Nephron progenitor cell (in vitro differentiated cells): ENCODE results near the gene DIS3L2.

Experiments used
- DNase-seq: peaks from one replicate; pipeline ENCODE4 v3.0.0; 2021
- H3K27ac Mint-ChIP-seq: 2 replicates; pipeline ENCODE4 v1.8.0; 2021; ENCODE audit warnings: mild to moderate bottlenecking, moderate library complexity, mixed read lengths
- H3K27me3 Mint-ChIP-seq: 2 replicates; pipeline ENCODE4 v1.8.0; 2021; ENCODE audit warnings: mild to moderate bottlenecking, low read depth, mixed read lengths; ENCODE audit not compliant: poor library complexity
- H3K36me3 Mint-ChIP-seq: 2 replicates; pipeline ENCODE4 v1.8.0; 2021; ENCODE audit warnings: low read depth, mixed read lengths
- H3K4me1 Mint-ChIP-seq: 2 replicates; pipeline ENCODE4 v1.8.0; 2021; ENCODE audit warnings: mixed read lengths
- H3K4me3 Mint-ChIP-seq: 2 replicates; pipeline ENCODE4 v1.8.0; 2021; ENCODE audit warnings: mild to moderate bottlenecking, moderate library complexity, mixed read lengths
- H3K9me3 Mint-ChIP-seq: 2 replicates; pipeline ENCODE4 v1.8.0; 2021; ENCODE audit warnings: mild to moderate bottlenecking, moderate library complexity, mixed read lengths
- TF ChIP-seq, protein P1 (sequence below): fragments of 200-600 bp; sonication (generic); IDR thresholded peaks from 2 replicates; pipeline ENCODE4 v1.5.0; 2021; ENCODE audit warnings: antibody characterized with exemption

DIS3L2 gene

DNA sequence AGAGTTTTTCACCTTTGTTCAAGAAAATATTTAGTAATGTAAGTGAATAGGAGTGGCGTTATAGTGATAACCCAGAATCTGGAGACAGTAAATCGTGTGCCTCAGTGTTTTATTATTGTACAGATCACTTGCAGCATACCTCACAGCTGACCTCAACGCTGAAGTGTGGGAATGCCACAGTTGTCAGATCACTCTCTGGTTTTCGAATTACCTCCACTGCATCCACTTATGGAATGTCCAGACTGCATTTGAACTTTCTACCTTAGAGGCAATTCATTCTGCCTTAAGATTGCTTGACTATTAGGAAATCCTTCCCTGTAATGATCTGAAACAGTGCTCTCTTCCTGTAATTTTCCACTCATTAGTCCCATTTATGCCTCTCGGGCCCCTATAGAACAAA is 252.5 kb downstream of the DIS3L2 start:
- Mint-ChIP-seq H3K4me3 (no peak overlapping the region), H3K9me3 (no peaks in the 10 kb centered on the region), H3K27ac (no peak overlapping the region), H3K4me1 (peaks cover 16% of the 10 kb centered on the region), H3K27me3 (no peaks in the 10 kb centered on the region), H3K36me3 (peaks cover 22% of the 10 kb centered on the region)
- no peak for DNase-seq
- TF ChIP-seq, protein P1, sequence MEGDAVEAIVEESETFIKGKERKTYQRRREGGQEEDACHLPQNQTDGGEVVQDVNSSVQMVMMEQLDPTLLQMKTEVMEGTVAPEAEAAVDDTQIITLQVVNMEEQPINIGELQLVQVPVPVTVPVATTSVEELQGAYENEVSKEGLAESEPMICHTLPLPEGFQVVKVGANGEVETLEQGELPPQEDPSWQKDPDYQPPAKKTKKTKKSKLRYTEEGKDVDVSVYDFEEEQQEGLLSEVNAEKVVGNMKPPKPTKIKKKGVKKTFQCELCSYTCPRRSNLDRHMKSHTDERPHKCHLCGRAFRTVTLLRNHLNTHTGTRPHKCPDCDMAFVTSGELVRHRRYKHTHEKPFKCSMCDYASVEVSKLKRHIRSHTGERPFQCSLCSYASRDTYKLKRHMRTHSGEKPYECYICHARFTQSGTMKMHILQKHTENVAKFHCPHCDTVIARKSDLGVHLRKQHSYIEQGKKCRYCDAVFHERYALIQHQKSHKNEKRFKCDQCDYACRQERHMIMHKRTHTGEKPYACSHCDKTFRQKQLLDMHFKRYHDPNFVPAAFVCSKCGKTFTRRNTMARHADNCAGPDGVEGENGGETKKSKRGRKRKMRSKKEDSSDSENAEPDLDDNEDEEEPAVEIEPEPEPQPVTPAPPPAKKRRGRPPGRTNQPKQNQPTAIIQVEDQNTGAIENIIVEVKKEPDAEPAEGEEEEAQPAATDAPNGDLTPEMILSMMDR: no peak

DNA sequence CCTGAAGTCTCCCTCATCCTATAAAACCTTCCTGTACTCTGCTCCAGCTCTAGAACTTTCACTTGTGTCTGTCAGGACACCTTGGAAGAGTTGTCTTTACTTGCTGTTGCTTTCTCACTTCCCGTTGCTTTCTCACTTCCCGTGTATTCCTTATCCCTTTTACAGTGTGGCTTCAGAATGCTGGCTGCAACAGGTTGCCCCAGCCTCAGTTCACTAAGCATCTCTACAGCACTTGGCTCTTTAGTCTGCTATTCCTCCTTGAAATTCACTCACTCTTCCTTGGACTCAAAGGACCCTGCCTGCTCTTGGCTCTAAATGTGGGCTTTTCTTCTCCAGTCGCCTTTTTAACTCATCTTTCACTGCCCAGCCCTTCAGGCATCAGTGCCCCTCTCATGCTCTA is 254.5 kb downstream of the DIS3L2 start:
- no peak for DNase-seq
- H3K4me3 Mint-ChIP-seq: no peak overlapping the region
- peaks cover 4% of the 10 kb centered on the region for H3K36me3 Mint-ChIP-seq
- H3K4me1 Mint-ChIP-seq: peaks cover 17% of the 10 kb centered on the region
- peak overlapping the region; percentile 13 for H3K27ac Mint-ChIP-seq
- H3K27me3 Mint-ChIP-seq: no peaks in the 10 kb centered on the region
- no peaks in the 10 kb centered on the region for H3K9me3 Mint-ChIP-seq
- TF ChIP-seq, protein P1: no peak

DNA sequence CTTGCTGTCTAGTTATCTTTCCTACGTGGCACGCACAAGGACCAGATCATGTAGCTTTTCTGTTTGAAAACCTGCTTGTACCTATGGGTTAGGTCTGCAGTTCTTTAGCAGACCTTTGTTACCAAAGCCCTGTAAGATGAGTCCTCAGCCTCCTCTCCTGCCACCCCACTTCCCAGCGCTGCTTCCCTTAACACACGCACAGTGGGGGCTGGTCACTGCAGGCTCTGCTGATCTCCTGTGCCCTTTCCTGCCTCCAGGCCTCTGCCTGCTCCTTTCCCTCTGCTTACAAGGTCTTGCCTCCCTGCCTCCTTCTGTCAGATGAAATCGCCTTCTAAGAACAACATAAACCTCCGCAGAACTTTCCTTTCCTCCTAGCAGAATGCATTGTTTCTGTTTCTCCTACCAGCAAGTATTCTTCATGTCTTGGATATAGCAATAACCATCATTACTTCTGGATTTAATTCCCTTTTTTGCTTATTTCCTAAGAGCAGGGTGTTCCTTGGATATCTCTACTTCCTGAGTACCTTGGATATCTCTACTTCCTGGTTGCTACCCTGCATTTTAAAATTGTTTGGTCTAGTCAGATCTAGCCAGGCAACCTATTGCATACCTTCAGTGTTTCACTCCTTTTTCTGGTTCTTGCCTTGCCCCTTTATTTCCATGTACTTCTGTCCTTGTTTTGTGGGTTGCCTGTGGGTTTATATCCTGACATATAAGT is 257.4 kb downstream of the DIS3L2 start:
- H3K4me1 Mint-ChIP-seq: peaks cover 17% of the 10 kb centered on the region
- no peak overlapping the region for H3K4me3 Mint-ChIP-seq
- no peaks in the 10 kb centered on the region for H3K27me3 Mint-ChIP-seq
- H3K36me3 Mint-ChIP-seq: peaks cover 4% of the 10 kb centered on the region
- H3K27ac Mint-ChIP-seq: peak overlapping the region; percentile 73
- TF ChIP-seq, protein P1: no peak
- no peak for DNase-seq
- H3K9me3 Mint-ChIP-seq: no peaks in the 10 kb centered on the region

DNA sequence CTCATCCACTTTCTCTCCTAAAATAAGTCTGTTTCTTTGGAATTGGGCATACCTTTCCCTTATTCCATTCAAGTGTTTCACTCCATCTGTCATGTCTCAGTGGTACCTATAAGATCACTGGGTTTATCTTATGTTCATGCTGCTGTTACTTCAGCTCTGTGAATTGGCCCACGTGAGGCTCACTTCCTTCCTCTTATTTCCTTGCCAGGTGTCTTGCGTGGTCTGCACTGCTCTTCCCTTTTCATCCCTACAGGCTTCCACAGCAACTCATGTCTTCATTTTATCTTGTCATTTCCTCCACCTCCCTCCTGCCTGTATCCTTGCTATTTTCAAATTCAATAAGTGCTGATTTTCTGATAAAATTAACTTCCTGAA is 258.0 kb downstream of the DIS3L2 start:
- H3K4me1 Mint-ChIP-seq: peaks cover 17% of the 10 kb centered on the region
- no peak overlapping the region for H3K27ac Mint-ChIP-seq
- TF ChIP-seq, protein P1: no peak
- DNase-seq: no peak
- H3K27me3 Mint-ChIP-seq: no peaks in the 10 kb centered on the region
- no peak overlapping the region for H3K4me3 Mint-ChIP-seq
- H3K9me3 Mint-ChIP-seq: no peaks in the 10 kb centered on the region
- peaks cover 4% of the 10 kb centered on the region for H3K36me3 Mint-ChIP-seq

DNA sequence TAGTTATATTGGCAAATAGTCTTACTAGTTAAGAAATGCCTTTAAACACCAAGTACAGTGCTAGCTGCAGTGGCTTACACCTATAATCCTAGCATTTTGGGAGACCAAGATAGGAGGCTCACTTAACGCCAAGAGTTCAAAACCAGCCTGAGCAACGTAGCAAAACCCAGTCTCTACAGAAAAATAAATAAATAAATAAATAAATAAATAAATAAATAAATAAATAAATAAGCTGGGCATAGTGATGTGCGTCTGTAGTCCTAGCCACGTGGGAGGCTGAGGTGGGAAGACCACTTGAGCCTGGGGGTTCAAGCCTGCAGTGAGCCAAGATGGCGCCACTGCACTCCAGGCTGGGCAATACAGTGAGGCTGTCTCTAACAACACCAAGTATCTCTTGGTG is 258.4 kb downstream of the DIS3L2 start:
- no peak overlapping the region for H3K27ac Mint-ChIP-seq
- peaks cover 17% of the 10 kb centered on the region for H3K4me1 Mint-ChIP-seq
- TF ChIP-seq, protein P1: no peak
- H3K36me3 Mint-ChIP-seq: peaks cover 4% of the 10 kb centered on the region
- H3K27me3 Mint-ChIP-seq: no peaks in the 10 kb centered on the region
- DNase-seq: no peak
- H3K9me3 Mint-ChIP-seq: no peaks in the 10 kb centered on the region
- no peak overlapping the region for H3K4me3 Mint-ChIP-seq

DNA sequence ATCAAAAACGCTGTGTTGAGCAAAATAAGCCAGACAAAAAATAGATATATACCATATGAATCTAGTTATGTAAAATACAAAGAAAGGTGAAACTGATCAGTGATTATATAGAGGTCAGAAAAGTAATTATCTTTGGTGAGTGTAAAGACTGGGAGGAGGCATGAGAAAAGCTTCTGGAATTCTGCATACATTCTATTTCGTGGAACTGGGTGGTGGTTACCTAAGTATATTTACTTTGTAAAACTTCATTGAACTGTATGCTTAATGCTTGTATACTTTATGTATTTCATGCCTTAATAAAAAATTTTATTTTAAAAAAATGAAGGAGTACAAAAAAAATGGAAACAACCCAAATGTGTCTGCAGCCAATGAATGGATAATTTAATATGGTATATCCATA is 263.9 kb downstream of the DIS3L2 start:
- no peaks in the 10 kb centered on the region for H3K4me1 Mint-ChIP-seq
- TF ChIP-seq, protein P1: no peak

More for the DNA sequence above, 263.9 kb downstream of the DIS3L2 start:
- no peaks in the 10 kb centered on the region for H3K36me3 Mint-ChIP-seq
- H3K9me3 Mint-ChIP-seq: no peaks in the 10 kb centered on the region
- H3K4me3 Mint-ChIP-seq: no peak overlapping the region
- DNase-seq: no peak
- H3K27ac Mint-ChIP-seq: no peak overlapping the region
- H3K27me3 Mint-ChIP-seq: peaks cover 6% of the 10 kb centered on the region
